K562 (cell line): ENCODE data around the gene RPL29. TPM values are rescaled to one million over a fixed set of nuclear protein-coding genes. Genes with fewer than 3 reads are reported as not detected.

Experiments used
- ATAC-seq: fragments of 200-7000 bp; cut with Tn5 transposase; 3 replicates; pipeline ENCODE4 v1.9.1; 2020; ENCODE audit warnings: moderate library complexity
- BruUV-seq: library from RNA; stranded (reverse); fragments of 400-500 nt; replicated peaks from 2 replicates; lab custom pipeline; 2021; lab: Mats Ljungman, UMichigan
- CTCF ChIA-PET: fragments of 300-600 bp; formaldehyde crosslinking; extraction: SDS; loops from one replicate; lab custom pipeline; 2021; ENCODE audit warnings: low intra/inter-chr PET ratio; lab: Yijun Ruan, JAX
- POLR2A ChIA-PET: fragments of 300-600, 350-650 bp; sonication (Branson Sonifier 250); formaldehyde crosslinking; extraction: SDS; loops from one replicate; lab custom pipeline; 2021; ENCODE audit warnings: antibody characterized with exemption, inconsistent platforms; lab: Yijun Ruan, JAX
- DNase-seq, 4 experiments: peaks; one replicate each; pipeline versions ENCODE4 v3.0.0 to v3.0.0-alpha.2; 2011 to 2018; ENCODE audit warnings: low spot score in 3 of 4, mixed read lengths in 3 of 4; ENCODE audit errors: extremely low read depth in 1 of 4
- FAIRE-seq: peaks from 2 replicates; lab custom pipeline; 2011; peaks lifted over from hg19 to GRCh38; lab: Jason Lieb, UNC
- H2AFZ ChIP-seq: 2 replicates; pipeline ENCODE4 v1.6.0; 2011; ENCODE audit warnings: low read depth, low read length, control low read depth, inconsistent platforms
- H3K27ac ChIP-seq: fragments of 200-600 bp; 3 replicates; pipeline ENCODE4 v1.8.0; 2011; ENCODE audit warnings: low read depth, mild to moderate bottlenecking, control low read depth, inconsistent platforms, low read length, moderate library complexity, mixed read lengths; ENCODE audit errors: extremely low read depth
- H3K27me3 ChIP-seq, 2 experiments: fragments of 300-600 bp in 1 of 2; 2 replicates in 1 of 2; 3 replicates in 1 of 2; pipeline versions ENCODE4 v1.6.0 to v1.8.0; 2011; ENCODE audit warnings: inconsistent platforms in 2 of 2, low read length in 2 of 2, mild to moderate bottlenecking in 1 of 2, mixed read lengths in 1 of 2, moderate library complexity in 1 of 2; ENCODE audit not compliant: control insufficient read depth in 2 of 2, insufficient read depth in 2 of 2
- H3K36me3 ChIP-seq: fragments of 300-600 bp; 3 replicates; pipeline ENCODE4 v1.8.0; 2011; ENCODE audit warnings: mild to moderate bottlenecking, low read length, inconsistent platforms; ENCODE audit not compliant: control insufficient read depth, insufficient read depth
- H3K4me1 ChIP-seq, 2 experiments: fragments of 200-600 bp in 1 of 2; replicated peaks in 1 of 2; 2 replicates in 1 of 2; 3 replicates in 1 of 2; pipeline versions ENCODE4 v1.5.1 to v1.8.0; 2011; ENCODE audit warnings: inconsistent platforms in 2 of 2, low read length in 2 of 2, mild to moderate bottlenecking in 1 of 2, mixed read lengths in 1 of 2, moderate library complexity in 1 of 2; ENCODE audit not compliant: control insufficient read depth in 2 of 2, insufficient read depth in 2 of 2
- H3K4me2 ChIP-seq: 2 replicates; pipeline ENCODE4 v1.6.1; 2011; ENCODE audit warnings: low read length, control low read depth, inconsistent platforms, mixed read lengths; ENCODE audit not compliant: insufficient read depth
- H3K4me3 ChIP-seq: fragments of 200-600 bp; sonication (generic), shearing (Covaris generic); 2 replicates; pipeline ENCODE4 v1.5.1; 2016; ENCODE audit warnings: control low read depth, inconsistent platforms
- H3K79me2 ChIP-seq: fragments of 200-600 bp; 3 replicates; pipeline ENCODE4 v1.8.0; 2011; ENCODE audit warnings: low read length, inconsistent platforms; ENCODE audit not compliant: control insufficient read depth, insufficient read depth
- H3K9ac ChIP-seq, 2 experiments: 2 replicates each; pipeline versions ENCODE4 v1.6.0 to v1.6.1; 2011; ENCODE audit warnings: low read depth in 2 of 2, low read length in 2 of 2, control low read depth in 1 of 2, inconsistent platforms in 1 of 2, mild to moderate bottlenecking in 1 of 2, mixed read lengths in 1 of 2; ENCODE audit not compliant: insufficient read depth in 1 of 2
- H3K9me1 ChIP-seq: one replicate; pipeline ENCODE4 v1.6.0; 2011; ENCODE audit warnings: inconsistent platforms, mild to moderate bottlenecking, low read length, moderate library complexity; ENCODE audit not compliant: control insufficient read depth, insufficient read depth
- H3K9me3 ChIP-seq: replicated peaks from 2 replicates; pipeline ENCODE4 v1.5.1; 2011; ENCODE audit warnings: low read depth, low read length, inconsistent platforms; ENCODE audit not compliant: control insufficient read depth, insufficient read depth
- H4K20me1 ChIP-seq: replicated peaks from 2 replicates; pipeline ENCODE4 v1.6.1; 2011; ENCODE audit warnings: low read length, inconsistent platforms, mixed read lengths; ENCODE audit not compliant: control insufficient read depth, insufficient read depth
- BRD9 ChIP-seq: fragments of 450-650 bp; IDR thresholded peaks from 2 replicates; pipeline ENCODE4 v1.6.1; 2018; ENCODE audit warnings: low read depth; ENCODE audit not compliant: partially characterized antibody
- NFYB ChIP-seq: IDR thresholded peaks from 2 replicates; pipeline ENCODE4 v1.6.1; 2011; ENCODE audit warnings: mild to moderate bottlenecking, moderate library complexity; ENCODE audit not compliant: insufficient read length; ENCODE audit errors: extremely low read depth
- NR2C1 ChIP-seq, 2 experiments: fragments of 450-650 bp; IDR thresholded peaks; 2 replicates each; pipeline ENCODE4 v1.6.1; 2017; ENCODE audit warnings: mild to moderate bottlenecking in 2 of 2, antibody characterized with exemption in 1 of 2, inconsistent platforms in 1 of 2, missing compliant biosample characterization in 1 of 2, missing genetic modification characterization in 1 of 2
- ZNF212 ChIP-seq: fragments of 450-650 bp; formaldehyde crosslinking; IDR thresholded peaks from 2 replicates; pipeline ENCODE4 v1.4.0; 2020; ENCODE audit warnings: mild to moderate bottlenecking
- ZNF23 ChIP-seq: fragments of 250-450 bp; sonication (Bioruptor Pico); IDR thresholded peaks from 2 replicates; pipeline ENCODE4 v1.4.0; 2020; ENCODE audit warnings: mild to moderate bottlenecking
- WGBS: fragments of 100-300 bp; shearing (Covaris generic); methylation state at CpG from one replicate; pipeline ENCODE4 v1.1.6; 2016; ENCODE audit warnings: low coverage, mixed read lengths; ENCODE audit not compliant: insufficient coverage; ENCODE audit errors: missing lambda C conversion rate; 5-methylcytosine and 5-hydroxymethylcytosine counted together
- in situ Hi-C: fragments of 300-500 bp; cut with MboI; formaldehyde crosslinking; loops from 4 replicates; pipeline ENCODE4 v1.15.0; 2018; ENCODE audit warnings: inconsistent platforms, mixed read lengths
- intact Hi-C: fragments of 100-400 bp; cut with micrococcal nuclease; formaldehyde crosslinking; loops from 2 replicates; pipeline ENCODE4 v1.14.2; 2022
- polyA plus RNA-seq, 8 experiments: library from polyadenylated mRNA; depleted of rRNA in 4 of 8; stranded (reverse) in 5 of 8; unstranded in 3 of 8; fragments of >200 nt; fragmentation: Nextera tagmentation in 2 of 8; fragmentation: Illumina TruSeq in 1 of 8; extraction: Ambion mirVana in 2 of 8; extraction: Trizol in 1 of 8; gene quantifications; 2 replicates each; pipeline versions ENCODE4 v1.2.1 to v1.2.3, GENCODE V29; 2011 to 2014; ENCODE audit warnings: inconsistent platforms in 1 of 8, missing spikeins in 1 of 8
- total RNA-seq, 7 experiments: library from RNA; depleted of rRNA in 6 of 7; stranded (reverse); fragments of >200 nt in 6 of 7; fragmentation: Illumina TruSeq in 2 of 7; extraction: Trizol in 2 of 7; gene quantifications; 2 replicates each; pipeline versions ENCODE4 v1.2.1 to v1.2.3, GENCODE V29; 2011 to 2021; ENCODE audit warnings: low replicate concordance in 1 of 7
- TF ChIP-seq, protein P1 (sequence below): sonication (generic); formaldehyde crosslinking; IDR thresholded peaks from 2 replicates; pipeline ENCODE4 v1.8.0; 2023; ENCODE audit warnings: missing genetic modification reagents, mild to moderate bottlenecking, borderline replicate concordance

RPL29 gene
- total and polyA plus RNA-seq, 9 of the 15 experiments (the other 6 are each of a cell fraction or from before 2014, with no cell fraction given), result 568 to 1,475 (median 1,104) TPM

DNA sequence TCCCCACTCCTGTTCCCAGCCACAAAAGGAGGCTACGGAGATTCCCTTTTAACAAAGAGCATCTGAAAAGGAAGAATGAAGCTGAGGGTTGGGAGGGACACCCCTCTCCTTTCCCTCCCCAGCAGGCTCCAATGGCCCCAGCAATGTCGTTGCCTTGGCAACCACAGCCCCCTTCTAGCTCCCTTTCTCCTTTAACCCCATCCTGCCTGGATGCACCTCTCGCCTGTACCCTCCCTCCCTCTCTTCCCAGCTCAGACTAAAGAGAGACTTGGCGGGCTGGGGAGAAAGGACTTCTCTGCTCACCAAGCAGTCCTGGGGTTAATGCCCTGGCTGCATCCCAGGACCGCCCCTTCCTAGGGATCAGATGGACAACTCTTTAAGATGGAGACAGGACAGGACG lies 7.1 kb upstream of the RPL29 start:
- FAIRE-seq, result no peak
- Histone ChIP-seq H3K27me3 (no peaks in the 10 kb centered on the region), H3K9me3 (no peaks in the 10 kb centered on the region), H3K27ac (no peak overlapping the region), H3K36me3 (no peaks in the 10 kb centered on the region), H3K79me2 (no peaks in the 10 kb centered on the region), H4K20me1 (no peaks in the 10 kb centered on the region), H3K4me1 (peaks cover 32 to 47% of the 10 kb centered on the region in 2 experiments), H3K9ac (no peak overlapping the region), H3K9me1 (no peaks in the 10 kb centered on the region), H3K4me3 (no peak overlapping the region), H3K4me2 (no peak overlapping the region), H2AFZ (no peak overlapping the region)
- no peak for TF ChIP-seq ZNF23 (CRISPR knock-in tag)
- no peak for TF ChIP-seq BRD9
- no peak for TF ChIP-seq ZNF212
- TF ChIP-seq, protein P1, sequence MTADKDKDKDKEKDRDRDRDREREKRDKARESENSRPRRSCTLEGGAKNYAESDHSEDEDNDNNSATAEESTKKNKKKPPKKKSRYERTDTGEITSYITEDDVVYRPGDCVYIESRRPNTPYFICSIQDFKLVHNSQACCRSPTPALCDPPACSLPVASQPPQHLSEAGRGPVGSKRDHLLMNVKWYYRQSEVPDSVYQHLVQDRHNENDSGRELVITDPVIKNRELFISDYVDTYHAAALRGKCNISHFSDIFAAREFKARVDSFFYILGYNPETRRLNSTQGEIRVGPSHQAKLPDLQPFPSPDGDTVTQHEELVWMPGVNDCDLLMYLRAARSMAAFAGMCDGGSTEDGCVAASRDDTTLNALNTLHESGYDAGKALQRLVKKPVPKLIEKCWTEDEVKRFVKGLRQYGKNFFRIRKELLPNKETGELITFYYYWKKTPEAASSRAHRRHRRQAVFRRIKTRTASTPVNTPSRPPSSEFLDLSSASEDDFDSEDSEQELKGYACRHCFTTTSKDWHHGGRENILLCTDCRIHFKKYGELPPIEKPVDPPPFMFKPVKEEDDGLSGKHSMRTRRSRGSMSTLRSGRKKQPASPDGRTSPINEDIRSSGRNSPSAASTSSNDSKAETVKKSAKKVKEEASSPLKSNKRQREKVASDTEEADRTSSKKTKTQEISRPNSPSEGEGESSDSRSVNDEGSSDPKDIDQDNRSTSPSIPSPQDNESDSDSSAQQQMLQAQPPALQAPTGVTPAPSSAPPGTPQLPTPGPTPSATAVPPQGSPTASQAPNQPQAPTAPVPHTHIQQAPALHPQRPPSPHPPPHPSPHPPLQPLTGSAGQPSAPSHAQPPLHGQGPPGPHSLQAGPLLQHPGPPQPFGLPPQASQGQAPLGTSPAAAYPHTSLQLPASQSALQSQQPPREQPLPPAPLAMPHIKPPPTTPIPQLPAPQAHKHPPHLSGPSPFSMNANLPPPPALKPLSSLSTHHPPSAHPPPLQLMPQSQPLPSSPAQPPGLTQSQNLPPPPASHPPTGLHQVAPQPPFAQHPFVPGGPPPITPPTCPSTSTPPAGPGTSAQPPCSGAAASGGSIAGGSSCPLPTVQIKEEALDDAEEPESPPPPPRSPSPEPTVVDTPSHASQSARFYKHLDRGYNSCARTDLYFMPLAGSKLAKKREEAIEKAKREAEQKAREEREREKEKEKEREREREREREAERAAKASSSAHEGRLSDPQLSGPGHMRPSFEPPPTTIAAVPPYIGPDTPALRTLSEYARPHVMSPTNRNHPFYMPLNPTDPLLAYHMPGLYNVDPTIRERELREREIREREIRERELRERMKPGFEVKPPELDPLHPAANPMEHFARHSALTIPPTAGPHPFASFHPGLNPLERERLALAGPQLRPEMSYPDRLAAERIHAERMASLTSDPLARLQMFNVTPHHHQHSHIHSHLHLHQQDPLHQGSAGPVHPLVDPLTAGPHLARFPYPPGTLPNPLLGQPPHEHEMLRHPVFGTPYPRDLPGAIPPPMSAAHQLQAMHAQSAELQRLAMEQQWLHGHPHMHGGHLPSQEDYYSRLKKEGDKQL (CRISPR knock-in tag), result no peak
- no peak for TF ChIP-seq NFYB
- no peak for TF ChIP-seq NR2C1 (IDR thresholded peaks at IDR 0.05)
- TF ChIP-seq NR2C1 (tag; IDR thresholded peaks at IDR 0.05), result no peak
- no TSS peak for BruUV-seq
- intact Hi-C loops (loop anchor here (5.0 kb wide), 5 partner anchors 50 to 445 kb away; partner anchors contain the start of genes GLYCTK and SEMA3G), in situ Hi-C loops (loop anchor here (5.0 to 25.0 kb wide), 2 partner anchors 125 to 385 kb away; no protein-coding TSS in a partner anchor)
- ATAC-seq, result no peak
- DNase-seq, result no peak
- WGBS, result 10% methylated on average over 3 of the region's 6 CpGs
- CTCF ChIA-PET, result interaction anchor here (0.6 to 5.3 kb wide), 6 partner anchors 50 to 382 kb away, joined by 3 to 36 read pairs (median 4); no protein-coding TSS in a partner anchor
- POLR2A ChIA-PET, result interaction anchor here (0.7 to 1.1 kb wide), 3 partner anchors 107 to 225 kb away, joined by 3 read pairs; no protein-coding TSS in a partner anchor
